HepG2 (cell line): ENCODE data around the gene COPZ1. TPM values are rescaled to one million over a fixed set of nuclear protein-coding genes. Genes with fewer than 3 reads are reported as not detected.

Source experiments
- DNMT1 ChIP-seq: sonication (generic); formaldehyde crosslinking; IDR thresholded peaks from 2 replicates; pipeline ENCODE4 v1.5.1; 2020; ENCODE audit warnings: mild to moderate bottlenecking, missing genetic modification reagents
- HOXA3 ChIP-seq: sonication (generic); formaldehyde crosslinking; IDR thresholded peaks from 2 replicates; pipeline ENCODE4 v1.5.0; 2020; ENCODE audit warnings: missing genetic modification reagents
- KAT2B ChIP-seq: fragments of 150-350 bp; IDR thresholded peaks from 2 replicates; pipeline ENCODE4 v1.6.1; 2014; ENCODE audit warnings: low read depth, low read length, borderline replicate concordance
- MED1 ChIP-seq: sonication (generic); formaldehyde crosslinking; IDR thresholded peaks from 2 replicates; pipeline ENCODE4 v1.4.0; 2020; ENCODE audit warnings: missing genetic modification reagents
- NFE2 ChIP-seq: sonication (generic); formaldehyde crosslinking; IDR thresholded peaks from 2 replicates; pipeline ENCODE4 v1.4.0; 2020; ENCODE audit warnings: missing genetic modification reagents
- NR1H2 ChIP-seq: sonication (generic); formaldehyde crosslinking; IDR thresholded peaks from 2 replicates; pipeline ENCODE4 v1.8.1; 2022; ENCODE audit warnings: low read depth, missing genetic modification reagents, borderline replicate concordance
- NR2F1 ChIP-seq, 2 experiments: fragments of 450-650 bp in 1 of 2; formaldehyde crosslinking in 1 of 2; IDR thresholded peaks; 2 replicates each; pipeline versions ENCODE4 v1.5.0 to v1.6.1; 2016 to 2020; ENCODE audit warnings: mild to moderate bottlenecking in 1 of 2, missing compliant biosample characterization in 1 of 2, missing genetic modification reagents in 1 of 2, moderate library complexity in 1 of 2
- POGZ ChIP-seq: sonication (generic); formaldehyde crosslinking; IDR thresholded peaks from 2 replicates; pipeline ENCODE4 v1.4.0; 2020; ENCODE audit warnings: mild to moderate bottlenecking, missing genetic modification reagents
- PRDM10 ChIP-seq: sonication (generic); formaldehyde crosslinking; IDR thresholded peaks from 2 replicates; pipeline ENCODE4 v1.4.0; 2020; ENCODE audit warnings: low read depth, missing genetic modification reagents
- SKI ChIP-seq: fragments of 450-650 bp; IDR thresholded peaks from one replicate; pipeline ENCODE4 v1.6.1; 2018; ENCODE audit warnings: mild to moderate bottlenecking; ENCODE audit not compliant: partially characterized antibody
- SMAD3 ChIP-seq: sonication (generic); formaldehyde crosslinking; IDR thresholded peaks from 2 replicates; pipeline ENCODE4 v1.4.0; 2020; ENCODE audit warnings: missing genetic modification reagents
- UBTF ChIP-seq: sonication (generic); formaldehyde crosslinking; IDR thresholded peaks from 2 replicates; pipeline ENCODE4 v1.4.0; 2020; ENCODE audit warnings: mild to moderate bottlenecking, missing genetic modification reagents
- ZC3H13 ChIP-seq: sonication (generic); formaldehyde crosslinking; IDR thresholded peaks from 2 replicates; pipeline ENCODE4 v1.8.1; 2023; ENCODE audit warnings: mild to moderate bottlenecking, missing genetic modification reagents, moderate library complexity
- ZFYVE20 ChIP-seq: sonication (generic); formaldehyde crosslinking; IDR thresholded peaks from 2 replicates; pipeline ENCODE4 v1.8.0; 2023; ENCODE audit warnings: low read depth, mild to moderate bottlenecking, moderate library complexity, missing genetic modification reagents, borderline replicate concordance
- ZNF263 ChIP-seq: sonication (generic); formaldehyde crosslinking; IDR thresholded peaks from 2 replicates; pipeline ENCODE4 v1.4.0; 2020; ENCODE audit warnings: missing genetic modification reagents
- ZNF3 ChIP-seq: IDR thresholded peaks from 2 replicates; pipeline ENCODE4 v1.7.0; 2017; ENCODE audit warnings: inconsistent platforms
- ZNF597 ChIP-seq: sonication (generic); formaldehyde crosslinking; IDR thresholded peaks from 2 replicates; pipeline ENCODE4 v1.5.0; 2020; ENCODE audit warnings: missing genetic modification reagents
- ZNF704 ChIP-seq: sonication (generic); formaldehyde crosslinking; IDR thresholded peaks from 2 replicates; pipeline ENCODE4 v1.8.1; 2023; ENCODE audit warnings: mild to moderate bottlenecking, inconsistent platforms, moderate library complexity, missing genetic modification reagents, borderline replicate concordance
- polyA plus RNA-seq, 8 experiments: library from polyadenylated mRNA; depleted of rRNA in 3 of 8; stranded (reverse) in 7 of 8; unstranded in 1 of 8; fragments of >200 nt; fragmentation: Illumina TruSeq in 4 of 8; extraction: Trizol in 4 of 8; gene quantifications; 2 replicates each; pipeline versions ENCODE4 v1.2.1 to v1.2.3, GENCODE V29; 2011 to 2016; ENCODE audit warnings: low read depth in 4 of 8, missing spikeins in 1 of 8, mixed read lengths in 1 of 8; ENCODE audit not compliant: insufficient read depth in 1 of 8
- total RNA-seq, 5 experiments: library from RNA; depleted of rRNA; stranded (reverse); fragments of >200 nt; fragmentation: Illumina TruSeq; extraction: Trizol; gene quantifications; 2 replicates each; pipeline ENCODE4 v1.2.3, GENCODE V29; 2016; ENCODE audit warnings: low read depth in 1 of 5

The COPZ1 gene
- total and polyA plus RNA-seq, 2 of the 13 experiments (the other 11 are each of a cell fraction or from before 2014, with no cell fraction given), result 125 to 184 TPM

- TF ChIP-seq PRDM10 (CRISPR knock-in tag), result no peak
- TF ChIP-seq ZNF263 (CRISPR knock-in tag), result 0 out of 2 replicates have a peak, but pooled peaks have one; percentile 17
- TF ChIP-seq ZNF597 (CRISPR knock-in tag), result no peak
- TF ChIP-seq SMAD3 (CRISPR knock-in tag), result no peak
- TF ChIP-seq NFE2, result no peak
- no peak for TF ChIP-seq KAT2B
- TF ChIP-seq NR1H2, result no peak
- no peak for TF ChIP-seq SKI
- TF ChIP-seq DNMT1, result no peak
- no peak for TF ChIP-seq ZC3H13 (CRISPR knock-in tag)
- TF ChIP-seq ZNF3 (CRISPR knock-in tag), result no peak
- TF ChIP-seq HOXA3, result no peak
- no peak for TF ChIP-seq POGZ
- TF ChIP-seq MED1 (CRISPR knock-in tag), result no peak
- TF ChIP-seq NR2F1 (CRISPR knock-in tag; IDR thresholded peaks at IDR 0.05), result 0 out of 4 replicates have a peak, but pooled peaks of 1 of the 2 experiments have one; percentile 36
- 0 out of 2 replicates have a peak, but pooled peaks have one; percentile 1 for TF ChIP-seq UBTF (CRISPR knock-in tag)
- no peak for TF ChIP-seq ZNF704 (CRISPR knock-in tag)
- TF ChIP-seq ZFYVE20 (CRISPR knock-in tag), result no peak
Measured at GRCh38 chr12:54377797-54378515, 53.0 kb downstream of the COPZ1 start (continued).
